ENCODE results near the gene ZNF541. TPM values are rescaled to one million over a fixed set of nuclear protein-coding genes. Genes with fewer than 3 reads are reported as not detected.

ZNF541 gene
- polyA plus RNA-seq, 1 donor from 2014 or later = not detected

DNA sequence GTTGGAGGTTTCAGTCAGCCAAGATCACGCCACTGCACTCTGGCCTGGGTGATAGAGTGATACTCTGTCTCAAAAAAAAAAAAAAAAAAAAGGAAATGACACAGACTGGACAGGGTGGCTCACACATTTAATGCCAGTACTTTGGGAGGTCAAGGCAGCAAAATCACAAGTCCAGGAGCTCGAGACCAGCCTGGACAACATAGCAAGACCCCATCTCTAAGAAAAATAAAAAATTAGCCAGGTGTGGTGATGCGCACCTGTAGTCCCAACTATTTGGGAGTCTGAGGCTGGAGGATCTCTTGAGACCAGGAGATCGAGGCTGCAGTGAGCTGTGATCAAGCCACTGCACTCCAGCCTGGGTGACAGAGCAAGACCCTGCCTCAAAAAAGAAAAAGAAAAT is 35.5 kb downstream of the ZNF541 start:
- no peaks in the 10 kb centered on the region for H3F3A ChIP-seq (ENCODE audit: insufficient read depth, low read length, poor library complexity, severe bottlenecking)
- no peak overlapping the region for H3K9ac ChIP-seq (ENCODE audit: low read length)
- no peaks in the 10 kb centered on the region for H3K27me3 ChIP-seq (ENCODE audit: insufficient read depth, low read depth, low read length)
- TF ChIP-seq CTCF (IDR thresholded peaks at IDR 0.05; ENCODE audit: poor library complexity, severe bottlenecking) (no peak), REST (IDR thresholded peaks at IDR 0.05; ENCODE audit: borderline replicate concordance) (no peak), TAF1 (IDR thresholded peaks at IDR 0.05; ENCODE audit: low read depth) (no peak), RAD21 (conservative IDR thresholded peaks at IDR 0.05) (no peak), MXI1 (conservative IDR thresholded peaks at IDR 0.05; ENCODE audit: poor library complexity, severe bottlenecking) (no peak)
- H3K27ac ChIP-seq (ENCODE audit: low read length) = no peak overlapping the region
- H2AFZ ChIP-seq (ENCODE audit: low read depth, low read length) = no peak overlapping the region
- no peaks in the 10 kb centered on the region for H4K20me1 ChIP-seq (ENCODE audit: insufficient read depth)
- no peaks in the 10 kb centered on the region for H3K36me3 ChIP-seq (ENCODE audit: insufficient read depth, low read length)
- no peak overlapping the region for H3K4me3 ChIP-seq (ENCODE audit: low read length)
- H3K9me3 ChIP-seq (ENCODE audit: low read length) = no peaks in the 10 kb centered on the region
- no peaks in the 10 kb centered on the region for H3K79me2 ChIP-seq (replicated peaks; ENCODE audit: insufficient read depth, low read length)
- H3K4me2 ChIP-seq (ENCODE audit: low read length) = no peak overlapping the region
- no peaks in the 10 kb centered on the region for H3K9me2 ChIP-seq (ENCODE audit: insufficient read depth, low read length)

DNA sequence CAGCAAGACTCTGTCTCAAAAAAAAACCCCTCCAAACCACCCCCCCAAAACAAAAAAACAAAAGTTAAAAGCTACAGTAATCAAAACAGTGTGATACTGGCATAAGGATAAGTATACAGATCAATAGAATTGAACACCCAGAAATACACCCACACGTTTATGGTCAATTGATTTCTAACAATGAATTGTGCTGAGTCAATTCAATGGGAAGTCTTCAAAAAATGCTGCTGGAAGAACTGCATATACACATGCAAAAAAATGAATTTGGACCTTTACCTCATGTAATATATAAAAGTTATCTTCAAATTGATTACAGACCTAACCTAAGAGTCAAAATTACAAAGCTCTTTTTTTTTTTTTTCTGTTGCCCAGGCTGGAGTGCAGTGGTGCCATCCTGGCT is 38.3 kb downstream of the ZNF541 start:
- Histone ChIP-seq H3K36me3 (ENCODE audit: insufficient read depth, low read length) (no peaks in the 10 kb centered on the region), H3K27ac (ENCODE audit: low read length) (no peak overlapping the region), H3K4me3 (ENCODE audit: low read length) (no peak overlapping the region)

More for the DNA sequence above, 38.3 kb downstream of the ZNF541 start:
- H3K4me2 ChIP-seq (ENCODE audit: low read length) = no peak overlapping the region
- no peaks in the 10 kb centered on the region for H3K9me2 ChIP-seq (ENCODE audit: insufficient read depth, low read length)
- no peaks in the 10 kb centered on the region for H3K9me3 ChIP-seq (ENCODE audit: low read length)
- no peaks in the 10 kb centered on the region for H3K27me3 ChIP-seq (ENCODE audit: insufficient read depth, low read depth, low read length)
- H3K79me2 ChIP-seq (replicated peaks; ENCODE audit: insufficient read depth, low read length) = no peaks in the 10 kb centered on the region
- no peaks in the 10 kb centered on the region for H4K20me1 ChIP-seq (ENCODE audit: insufficient read depth)
- no peak overlapping the region for H2AFZ ChIP-seq (ENCODE audit: low read depth, low read length)
- no peaks in the 10 kb centered on the region for H3F3A ChIP-seq (ENCODE audit: insufficient read depth, low read length, poor library complexity, severe bottlenecking)
- TF ChIP-seq CTCF (IDR thresholded peaks at IDR 0.05; ENCODE audit: poor library complexity, severe bottlenecking) (no peak), SMC3 (conservative IDR thresholded peaks at IDR 0.05; ENCODE audit: poor library complexity) (no peak), RAD21 (conservative IDR thresholded peaks at IDR 0.05) (no peak), EZH2 (IDR thresholded peaks at IDR 0.05; ENCODE audit: borderline replicate concordance, insufficient read depth, low read length, poor library complexity, severe bottlenecking) (no peak), POLR2AphosphoS5 (IDR thresholded peaks at IDR 0.05) (no peak), MXI1 (conservative IDR thresholded peaks at IDR 0.05; ENCODE audit: poor library complexity, severe bottlenecking) (no peak)
- no peak overlapping the region for H3K9ac ChIP-seq (ENCODE audit: low read length)

All from neural cell (in vitro differentiated cells).